BJ (cell line): Measurements from ENCODE around the gene MANF. TPM values are rescaled to one million over a fixed set of nuclear protein-coding genes. Genes with fewer than 3 reads are reported as not detected.
"Not testable (repeated sequence)": the region's sequence is repeated elsewhere in the genome, so short reads cannot be mapped to it uniquely, and the experiment has no call there.

ENCODE experiments used
- CTCF ChIA-PET: fragments of 350-600 bp; formaldehyde crosslinking; extraction: SDS; loops from one replicate; lab custom pipeline; 2021; ENCODE audit warnings: antibody characterized with exemption, inconsistent platforms; lab: Yijun Ruan, JAX
- POLR2A ChIA-PET: fragments of 300-600 bp; sonication (Branson Sonifier 250); formaldehyde crosslinking; extraction: SDS; loops from one replicate; lab custom pipeline; 2021; ENCODE audit warnings: antibody characterized with exemption; lab: Charles Lee
- DNase-seq: peaks from one replicate; pipeline ENCODE4 v3.0.0-alpha.2; 2011; ENCODE audit warnings: low read depth
- H3K27me3 ChIP-seq: 2 replicates; pipeline ENCODE4 v1.6.0; 2011; ENCODE audit warnings: low read length; ENCODE audit not compliant: control insufficient read depth, insufficient read depth
- H3K36me3 ChIP-seq: 2 replicates; pipeline ENCODE4 v1.5.1; 2011; ENCODE audit warnings: low read length; ENCODE audit not compliant: control insufficient read depth, insufficient read depth
- H3K4me3 ChIP-seq: 2 replicates; pipeline ENCODE4 v1.5.1; 2011; ENCODE audit warnings: low read depth, mild to moderate bottlenecking, control low read depth, low read length
- CTCF ChIP-seq: IDR thresholded peaks from 2 replicates; pipeline ENCODE4 v1.5.1; 2011; ENCODE audit warnings: low read depth, mild to moderate bottlenecking, control low read depth, inconsistent platforms, low read length, moderate library complexity; ENCODE audit not compliant: insufficient read depth
- polyA plus RNA-seq: library from polyadenylated mRNA; depleted of rRNA; stranded (reverse); fragments of >200 nt; gene quantifications from 2 replicates; pipeline ENCODE4 v1.2.3, GENCODE V29; 2011

Gene MANF
- polyA plus RNA-seq, 1 experiment: 21.5 TPM

GRCh38 chr3:51386159-51386851 is 1.2 kb downstream of the MANF start:
- no peak for DNase-seq
- no peak for TF ChIP-seq CTCF
- H3K4me3 ChIP-seq: peak overlapping the region; percentile 59
- H3K27me3 ChIP-seq: no peaks in the 10 kb centered on the region
- POLR2A ChIA-PET: interaction anchor here (0.6 to 1.9 kb wide), 3 partner anchors 11 to 785 kb away, joined by 4 to 11 read pairs (median 5); no protein-coding TSS in a partner anchor
- H3K36me3 ChIP-seq: peaks cover 2% of the 10 kb centered on the region; the same call in 1 of the 2 replicates
- CTCF ChIA-PET: interaction anchor here (0.7 to 3.2 kb wide), 5 partner anchors 11 to 775 kb away, joined by 3 to 14 read pairs (median 4); partner anchors contain the start of genes CISH and MAPKAPK3

GRCh38 chr3:51386852-51387229 is 1.8 kb downstream of the MANF start:
- ChIA-PET POLR2A (no interaction called here), CTCF (interaction anchor here (1.0 to 3.2 kb wide), 3 partner anchors 295 to 771 kb away, joined by 3 to 14 read pairs (median 4); partner anchors contain the start of genes ABHD14B and MAPKAPK3)
- Histone ChIP-seq H3K36me3 (peaks cover 2% of the 10 kb centered on the region; the same call in 1 of the 2 replicates), H3K4me3 (no peak overlapping the region), H3K27me3 (no peaks in the 10 kb centered on the region)
- no peak for DNase-seq
- no peak for TF ChIP-seq CTCF

GRCh38 chr3:51387281-51387680 is 2.2 kb downstream of the MANF start:
- H3K4me3 ChIP-seq, POLR2A ChIA-PET, H3K36me3 ChIP-seq, H3K27me3 ChIP-seq, DNase-seq: not testable (repeated sequence)
- CTCF ChIA-PET: interaction anchor here (1.0 to 3.8 kb wide), 4 partner anchors 57 to 772 kb away, joined by 3 to 34 read pairs (median 8); partner anchors contain the start of genes ABHD14B and MAPKAPK3

- Histone ChIP-seq H3K4me3 (no peak overlapping the region), H3K27me3 (no peaks in the 10 kb centered on the region), H3K36me3 (peaks cover 12% of the 10 kb centered on the region)
- CTCF ChIA-PET: interaction anchor here (0.6 to 3.8 kb wide), 23 partner anchors 7 to 1042 kb away, joined by 3 to 34 read pairs (median 5); partner anchors contain the start of genes DCAF1 and MAPKAPK3
- TF ChIP-seq CTCF: peak; percentile 25; the same call in 1 of the 2 replicates
- POLR2A ChIA-PET: no interaction called here
- DNase-seq: no peak
Observed at GRCh38 chr3:51388286-51389029, 3.4 kb downstream of the MANF start.

GRCh38 chr3:51389423-51390183 is 4.5 kb downstream of the MANF start:
- H3K36me3 ChIP-seq: peaks cover 18% of the 10 kb centered on the region
- H3K27me3 ChIP-seq: no peaks in the 10 kb centered on the region
- no peak overlapping the region for H3K4me3 ChIP-seq
- DNase-seq: no peak
- TF ChIP-seq CTCF: peak; percentile 87
- ChIA-PET CTCF (interaction anchor here (0.6 to 3.8 kb wide), 34 partner anchors 8 to 1043 kb away, joined by 3 to 34 read pairs (median 4); partner anchors contain the start of genes CISH, DCAF1 and MAPKAPK3), POLR2A (no interaction called here)
